Fibroblast of skin of right biceps (primary cell): ENCODE data around the gene C2CD2.
A peak's percentile ranks its signal among the peaks of the same experiment; 100 is the strongest.
"Not testable (repeated sequence)": the region's sequence is repeated elsewhere in the genome, so short reads cannot be mapped to it uniquely, and the experiment has no call there.

ENCODE experiments used
- DNase-seq: peaks from one replicate; pipeline ENCODE4 v3.0.0-alpha.2; 2013

The C2CD2 gene

GRCh38 chr21:41973861-41974751 is 20.3 kb upstream of the C2CD2 start:
- no peak for DNase-seq

- no peak for DNase-seq
These were observed 19.6 kb upstream of the C2CD2 start for GRCh38 chr21:41973427-41973831.

- no peak for DNase-seq
These were observed 18.8 kb upstream of the C2CD2 start for GRCh38 chr21:41972511-41973205.

- DNase-seq = no peak
These were observed 18.1 kb upstream of the C2CD2 start for GRCh38 chr21:41971891-41972290.

- DNase-seq = no peak
These were observed 17.2 kb upstream of the C2CD2 start for GRCh38 chr21:41970751-41971653.

GRCh38 chr21:41970106-41970391 is 16.2 kb upstream of the C2CD2 start:
- no peak for DNase-seq

GRCh38 chr21:41967708-41968107 is 13.9 kb upstream of the C2CD2 start:
- DNase-seq = no peak

GRCh38 chr21:41966872-41967621 is 13.2 kb upstream of the C2CD2 start:
- no peak for DNase-seq

GRCh38 chr21:41966041-41966833 is 12.4 kb upstream of the C2CD2 start:
- no peak for DNase-seq

- DNase-seq = no peak
These were observed 11.7 kb upstream of the C2CD2 start for GRCh38 chr21:41965461-41966013.

- DNase-seq = no peak
These were observed 11.2 kb upstream of the C2CD2 start for GRCh38 chr21:41965045-41965444.

GRCh38 chr21:41964171-41964570 is 10.4 kb upstream of the C2CD2 start:
- no peak for DNase-seq

- DNase-seq = no peak
These were observed 8.7 kb upstream of the C2CD2 start for GRCh38 chr21:41962425-41962966.

GRCh38 chr21:41961753-41962152 is 7.9 kb upstream of the C2CD2 start:
- DNase-seq = no peak

GRCh38 chr21:41961282-41961701 is 7.5 kb upstream of the C2CD2 start:
- DNase-seq = peak; percentile 67

- no peak for DNase-seq
These were observed 6.6 kb upstream of the C2CD2 start for GRCh38 chr21:41960386-41960785.

- DNase-seq = not testable (repeated sequence)
These were observed 5.9 kb upstream of the C2CD2 start for GRCh38 chr21:41959697-41960096.

GRCh38 chr21:41958886-41959563 is 5.2 kb upstream of the C2CD2 start:
- no peak for DNase-seq

- peak; percentile 89 for DNase-seq
These were observed 4.4 kb upstream of the C2CD2 start for GRCh38 chr21:41957991-41958766.
